HPDE6-E6E7 (cell line): ENCODE data around the gene CYSTM1.
"Not testable (repeated sequence)": the region's sequence is repeated elsewhere in the genome, so short reads cannot be mapped to it uniquely, and the experiment has no call there.

Experiments used
- DNase-seq: peaks from one replicate; pipeline ENCODE4 v3.0.0; 2011; ENCODE audit warnings: missing footprints; ENCODE audit errors: extremely low spot score

CYSTM1 gene

GRCh38 chr5:140178086-140178410, 3.1 kb downstream of the CYSTM1 start:
- no peak for DNase-seq

- DNase-seq, result no peak
These were observed 3.6 kb downstream of the CYSTM1 start for GRCh38 chr5:140178482-140179116.

GRCh38 chr5:140181002-140181483, 6.1 kb downstream of the CYSTM1 start:
- no peak for DNase-seq

- DNase-seq, result no peak
These were observed 6.5 kb downstream of the CYSTM1 start for GRCh38 chr5:140181525-140181924.

GRCh38 chr5:140182075-140182711, 7.2 kb downstream of the CYSTM1 start:
- DNase-seq, result no peak

- no peak for DNase-seq
These were observed 7.9 kb downstream of the CYSTM1 start for GRCh38 chr5:140182803-140183367.

- no peak for DNase-seq
These were observed 10.4 kb downstream of the CYSTM1 start for GRCh38 chr5:140185409-140185808.

GRCh38 chr5:140186267-140186671, 11.3 kb downstream of the CYSTM1 start:
- no peak for DNase-seq

- no peak for DNase-seq
These were observed 14.3 kb downstream of the CYSTM1 start for GRCh38 chr5:140189253-140189652.

- DNase-seq, result no peak
These were observed 15.2 kb downstream of the CYSTM1 start for GRCh38 chr5:140189977-140190871.

- no peak for DNase-seq
These were observed 15.9 kb downstream of the CYSTM1 start for GRCh38 chr5:140190872-140191218.

- DNase-seq, result no peak
These were observed 17.9 kb downstream of the CYSTM1 start for GRCh38 chr5:140192715-140193430.

- DNase-seq, result no peak
These were observed 19.7 kb downstream of the CYSTM1 start for GRCh38 chr5:140194662-140195061.

- DNase-seq, result no peak
These were observed 21.3 kb downstream of the CYSTM1 start for GRCh38 chr5:140196115-140196814.

GRCh38 chr5:140197023-140197422, 22.0 kb downstream of the CYSTM1 start:
- DNase-seq, result no peak

- not testable (repeated sequence) for DNase-seq
These were observed 23.9 kb downstream of the CYSTM1 start for GRCh38 chr5:140198915-140199314.

- no peak for DNase-seq
These were observed 27.1 kb downstream of the CYSTM1 start for GRCh38 chr5:140202078-140202477.

GRCh38 chr5:140202610-140203009, 27.6 kb downstream of the CYSTM1 start:
- DNase-seq, result no peak

- no peak for DNase-seq
These were observed 30.2 kb downstream of the CYSTM1 start for GRCh38 chr5:140205216-140205615.

- DNase-seq, result no peak
These were observed 31.0 kb downstream of the CYSTM1 start for GRCh38 chr5:140205952-140206351.
